Transverse colon (tissue), 4 donors: ENCODE data around the gene RNPS1. TPM values are rescaled to one million over a fixed set of nuclear protein-coding genes. Genes with fewer than 3 reads are reported as not detected.

Experiments
- DNase-seq: peaks from one replicate; pipeline ENCODE4 v3.0.0-alpha.2; 2019
- H3K27ac ChIP-seq, 4 donors: fragments of 200-600 bp; sonication (generic); 2 replicates each; pipeline ENCODE4 v1.5.1; 2016 to 2018; ENCODE audit warnings: inconsistent platforms in 4 of 4
- H3K27me3 ChIP-seq: fragments of 200-600 bp; sonication (generic); 2 replicates; pipeline ENCODE4 v1.5.1; 2017; ENCODE audit warnings: inconsistent platforms
- H3K36me3 ChIP-seq, 4 donors: fragments of 200-600 bp; sonication (generic); 2 replicates each; pipeline ENCODE4 v1.5.1; 2017 to 2019; ENCODE audit warnings: inconsistent platforms in 4 of 4
- H3K4me1 ChIP-seq, 4 donors: fragments of 200-600 bp; sonication (generic); 2 replicates each; pipeline ENCODE4 v1.5.1; 2017 to 2020; ENCODE audit warnings: inconsistent platforms in 4 of 4
- H3K4me3 ChIP-seq, 4 donors: fragments of 200-600 bp; sonication (generic); 1 replicate in 1 of 4; 2 replicates in 3 of 4; pipeline versions ENCODE4 v1.5.1 to v1.6.1; 2017 to 2019; ENCODE audit warnings: inconsistent platforms in 4 of 4
- H3K9me3 ChIP-seq, 2 donors: fragments of 200-600 bp; sonication (generic); 2 replicates each; pipeline ENCODE4 v1.5.1; 2017 to 2019; ENCODE audit warnings: inconsistent platforms in 2 of 2
- CTCF ChIP-seq, 5 experiments: fragments of 200-600 bp in 3 of 5; fragments of 450-650 bp in 2 of 5; sonication (generic) in 3 of 5; IDR thresholded peaks; 1 replicate in 2 of 5; 2 replicates in 3 of 5; pipeline ENCODE4 v1.5.1; 2016 to 2017; ENCODE audit warnings: antibody characterized with exemption in 5 of 5, inconsistent platforms in 3 of 5, mild to moderate bottlenecking in 2 of 5, moderate library complexity in 1 of 5
- EP300 ChIP-seq: sonication (generic); formaldehyde crosslinking; IDR thresholded peaks from one replicate; pipeline ENCODE4 v1.6.1; 2017; ENCODE audit warnings: antibody characterized with exemption, low read depth
- POLR2A ChIP-seq: fragments of 450-650 bp; IDR thresholded peaks from one replicate; pipeline ENCODE4 v1.6.1; 2016; ENCODE audit warnings: antibody characterized with exemption, mild to moderate bottlenecking, moderate library complexity
- POLR2AphosphoS5 ChIP-seq, 3 donors: sonication (generic); formaldehyde crosslinking; IDR thresholded peaks; one replicate each; pipeline ENCODE4 v1.6.1; 2016; ENCODE audit warnings: antibody characterized with exemption in 3 of 3
- WGBS, 2 donors: methylation state at CpG; one replicate each; pipeline ENCODE4 v1.1.5; 2018; ENCODE audit warnings: low coverage in 1 of 2; 5-methylcytosine and 5-hydroxymethylcytosine counted together
- in situ Hi-C, 4 donors: fragments of 200-750 bp; cut with MboI; loops; one replicate each; pipeline versions ENCODE4 v1.15.0 to v1.15.1; 2017; ENCODE audit warnings: low sequenced_read_pairs in 3 of 4, low pct_ligation_motif_present in 1 of 4, low pct_unique_long_range_greater_than_20kb in 1 of 4
- intact Hi-C: fragments of 100-400 bp; cut with DNase I; formaldehyde crosslinking; loops from one replicate; pipeline ENCODE4 v1.15.1; 2023; ENCODE audit warnings: low total_unique reads
- total RNA-seq, 4 donors: library from RNA; depleted of rRNA; stranded (reverse); fragments of >200 nt; gene quantifications; one replicate each; pipeline ENCODE4 v1.1.0, GENCODE V29; 2016

The RNPS1 gene
- total RNA-seq, 4 donors from 2014 or later = 110 to 153 (median 126) TPM

- 81% methylated on average over 30 of the region's 31 CpGs; no CpG with 5 or more reads in 1 of the 2 donors for WGBS, 2 donors
- TF ChIP-seq EP300 (no peak), POLR2AphosphoS5 (IDR thresholded peaks at IDR 0.05) (no peak), POLR2A (no peak), CTCF (IDR thresholded peaks at IDR 0.05) (no peak)
- H3K9me3 ChIP-seq = no peaks in the 10 kb centered on the region
- no peaks in the 10 kb centered on the region for H3K4me1 ChIP-seq
- no peaks in the 10 kb centered on the region for H3K27me3 ChIP-seq
- no peak for DNase-seq
- H3K36me3 ChIP-seq = no peaks in the 10 kb centered on the region
- in situ Hi-C loops = no loop called here
- H3K27ac ChIP-seq = no peak overlapping the region
- intact Hi-C loops = no loop called here
- H3K4me3 ChIP-seq = no peak overlapping the region
Measured at GRCh38 chr16:2299121-2299914, 31.4 kb upstream of the RNPS1 start.

- Histone ChIP-seq H3K27ac (no peak overlapping the region), H3K27me3 (no peaks in the 10 kb centered on the region), H3K36me3 (no peaks in the 10 kb centered on the region), H3K9me3 (no peaks in the 10 kb centered on the region), H3K4me3 (no peak overlapping the region), H3K4me1 (no peaks in the 10 kb centered on the region)
- intact Hi-C loops = no loop called here
- DNase-seq = no peak
- in situ Hi-C loops = no loop called here
- WGBS, 2 donors = 87% methylated on average over 9 of the region's 9 CpGs; no CpG with 5 or more reads in 1 of the 2 donors
- TF ChIP-seq CTCF (IDR thresholded peaks at IDR 0.05) (no peak), POLR2A (no peak), EP300 (no peak), POLR2AphosphoS5 (IDR thresholded peaks at IDR 0.05) (no peak)
Measured at GRCh38 chr16:2298621-2299020, 30.7 kb upstream of the RNPS1 start.

- H3K27ac ChIP-seq = no peak overlapping the region
- no peaks in the 10 kb centered on the region for H3K27me3 ChIP-seq
- 96% methylated on average over 20 of the region's 22 CpGs; no CpG with 5 or more reads in 1 of the 2 donors for WGBS, 2 donors
- no peaks in the 10 kb centered on the region for H3K9me3 ChIP-seq
- no peak for TF ChIP-seq CTCF (IDR thresholded peaks at IDR 0.05)
- TF ChIP-seq POLR2A = no peak
- no peak for TF ChIP-seq EP300
- no peak for TF ChIP-seq POLR2AphosphoS5 (IDR thresholded peaks at IDR 0.05)
- no peaks in the 10 kb centered on the region for H3K36me3 ChIP-seq
- no peak overlapping the region for H3K4me3 ChIP-seq
- in situ Hi-C loops (no loop called here), intact Hi-C loops (no loop called here)
- H3K4me1 ChIP-seq = no peaks in the 10 kb centered on the region
- no peak for DNase-seq
Measured at GRCh38 chr16:2297506-2297860, 29.6 kb upstream of the RNPS1 start.

- in situ Hi-C loops = no loop called here
- no peaks in the 10 kb centered on the region for H3K36me3 ChIP-seq
Measured at GRCh38 chr16:2296661-2297505, 29.0 kb upstream of the RNPS1 start.

More at GRCh38 chr16:2296661-2297505, 29.0 kb upstream of the RNPS1 start:
- intact Hi-C loops = no loop called here
- no peak for DNase-seq
- TF ChIP-seq EP300 (no peak), CTCF (IDR thresholded peaks at IDR 0.05) (peak in 4 of 5 experiments; percentile 16 to 20 (median 16))
- Histone ChIP-seq H3K4me3 (no peak overlapping the region), H3K9me3 (no peaks in the 10 kb centered on the region), H3K4me1 (no peaks in the 10 kb centered on the region), H3K27me3 (no peaks in the 10 kb centered on the region), H3K27ac (no peak overlapping the region)
- 80% methylated on average over 23 of the region's 23 CpGs; no CpG with 5 or more reads in 1 of the 2 donors for WGBS, 2 donors
